ENCODE measurements around the gene USP27X. TPM values are rescaled to one million over a fixed set of nuclear protein-coding genes. Genes with fewer than 3 reads are reported as not detected.

USP27X gene
- 3.6 and 4.1 TPM in 2 replicates for total RNA-seq

DNA sequence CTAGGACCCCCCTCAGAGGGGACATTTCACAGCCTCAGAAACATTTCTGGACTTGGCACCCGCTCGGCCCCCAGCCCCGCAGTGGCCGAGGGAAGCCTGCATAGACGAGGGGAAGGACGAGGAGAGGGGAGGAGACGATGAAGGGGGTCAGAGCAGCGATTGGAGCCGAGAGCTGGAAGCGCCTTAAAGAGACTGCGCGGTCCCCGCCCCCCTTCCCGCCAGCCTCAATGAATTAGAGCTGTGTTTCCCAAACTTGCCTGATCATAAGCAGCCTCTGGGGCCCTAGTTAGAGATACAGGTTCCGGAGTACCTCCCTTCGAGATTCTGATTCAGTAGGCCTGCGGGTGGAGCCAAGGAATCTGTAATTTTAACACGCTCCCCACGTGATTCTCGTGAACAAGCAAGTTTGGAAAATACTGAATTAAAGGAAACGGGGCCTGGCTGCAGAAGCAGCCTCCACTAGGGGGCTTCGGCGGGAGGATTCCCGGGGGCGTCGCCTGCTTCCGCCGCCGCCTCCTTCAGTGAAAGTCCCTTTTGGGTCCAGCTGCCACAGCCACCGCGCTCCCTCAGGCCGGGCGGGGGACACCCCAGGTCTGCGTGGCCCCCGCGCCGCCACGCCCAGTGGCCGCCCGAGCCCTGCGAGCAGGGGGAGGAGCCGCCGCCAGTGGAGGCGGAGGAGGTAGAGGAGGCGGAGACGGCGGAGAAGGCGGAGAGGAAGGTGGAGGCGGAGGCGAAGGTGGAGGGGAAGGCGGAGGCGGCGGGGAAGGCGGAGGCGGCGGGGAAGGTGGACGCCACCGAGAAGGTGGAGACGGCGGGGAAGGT, at the start of gene USP27X:
USP27X (plus strand) TSS at position 651 of the 822 bp plus-strand sequence. CDS start 824 bp downstream, outside the sequence.
- Histone ChIP-seq H3K36me3 (ENCODE audit: insufficient read depth, low read length) (no peaks in the 10 kb centered on the region), H3K4me3 (ENCODE audit: insufficient read depth, low read length) (peak within 1 kb of the TSS; percentile 75), H3K27ac (ENCODE audit: low read depth, low read length) (peak within 1 kb of the TSS; percentile 45), H3K27me3 (ENCODE audit: insufficient read depth, low read length) (no peaks in the 10 kb centered on the region), H3K9me3 (ENCODE audit: low read depth, low read length) (no peaks in the 10 kb centered on the region), H3K4me2 (ENCODE audit: insufficient read depth, low read length) (peak within 1 kb of the TSS; percentile 82), H4K20me1 (ENCODE audit: insufficient read depth, low read length) (no peaks in the 10 kb centered on the region), H2AFZ (ENCODE audit: low read length) (peak within 1 kb of the TSS; percentile 85), H3K4me1 (ENCODE audit: insufficient read depth, low read length) (peaks cover 3% of the 10 kb centered on the region), H3K79me2 (ENCODE audit: insufficient read depth, low read length) (peaks cover 2% of the 10 kb centered on the region)
- DNase-seq (ENCODE audit: insufficient read length, low spot score, missing footprints): peak; percentile 92
- TF ChIP-seq, protein P1, sequence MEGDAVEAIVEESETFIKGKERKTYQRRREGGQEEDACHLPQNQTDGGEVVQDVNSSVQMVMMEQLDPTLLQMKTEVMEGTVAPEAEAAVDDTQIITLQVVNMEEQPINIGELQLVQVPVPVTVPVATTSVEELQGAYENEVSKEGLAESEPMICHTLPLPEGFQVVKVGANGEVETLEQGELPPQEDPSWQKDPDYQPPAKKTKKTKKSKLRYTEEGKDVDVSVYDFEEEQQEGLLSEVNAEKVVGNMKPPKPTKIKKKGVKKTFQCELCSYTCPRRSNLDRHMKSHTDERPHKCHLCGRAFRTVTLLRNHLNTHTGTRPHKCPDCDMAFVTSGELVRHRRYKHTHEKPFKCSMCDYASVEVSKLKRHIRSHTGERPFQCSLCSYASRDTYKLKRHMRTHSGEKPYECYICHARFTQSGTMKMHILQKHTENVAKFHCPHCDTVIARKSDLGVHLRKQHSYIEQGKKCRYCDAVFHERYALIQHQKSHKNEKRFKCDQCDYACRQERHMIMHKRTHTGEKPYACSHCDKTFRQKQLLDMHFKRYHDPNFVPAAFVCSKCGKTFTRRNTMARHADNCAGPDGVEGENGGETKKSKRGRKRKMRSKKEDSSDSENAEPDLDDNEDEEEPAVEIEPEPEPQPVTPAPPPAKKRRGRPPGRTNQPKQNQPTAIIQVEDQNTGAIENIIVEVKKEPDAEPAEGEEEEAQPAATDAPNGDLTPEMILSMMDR (IDR thresholded peaks at IDR 0.05; ENCODE audit: extremely low read depth, low read depth, low read length): peak; percentile 49

DNA sequence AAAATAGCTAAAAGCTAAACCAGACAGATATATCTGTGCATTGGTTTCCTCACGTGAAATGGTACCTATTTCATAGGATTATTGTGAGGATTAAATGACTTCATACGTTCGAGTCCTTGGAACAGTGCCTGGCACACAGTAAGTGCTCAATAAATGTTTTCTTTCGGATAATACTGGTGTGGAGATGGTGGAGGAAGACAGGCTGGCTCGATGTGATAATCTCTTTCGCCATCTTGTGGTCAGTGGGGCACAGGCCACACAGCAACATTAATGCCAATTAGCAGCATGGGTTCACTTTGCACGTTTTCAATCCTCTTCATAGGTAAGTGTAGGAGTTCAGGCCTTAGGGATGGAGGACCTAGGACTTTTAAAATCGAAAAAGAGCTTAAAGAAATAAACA, 40.9 kb upstream of the USP27X start:
- no peak for DNase-seq (ENCODE audit: insufficient read length, low spot score, missing footprints)
- H3K4me1 ChIP-seq (ENCODE audit: insufficient read depth, low read length): no peaks in the 10 kb centered on the region
- TF ChIP-seq, protein P1 (IDR thresholded peaks at IDR 0.05; ENCODE audit: extremely low read depth, low read depth, low read length): peak; percentile 63
- H3K4me2 ChIP-seq (ENCODE audit: insufficient read depth, low read length): no peak overlapping the region
- H3K4me3 ChIP-seq (ENCODE audit: insufficient read depth, low read length): no peak overlapping the region
- H3K79me2 ChIP-seq (ENCODE audit: insufficient read depth, low read length): no peaks in the 10 kb centered on the region
- no peak overlapping the region for H3K27ac ChIP-seq (ENCODE audit: low read depth, low read length)
- H3K9me3 ChIP-seq (ENCODE audit: low read depth, low read length): no peaks in the 10 kb centered on the region
- H4K20me1 ChIP-seq (ENCODE audit: insufficient read depth, low read length): no peaks in the 10 kb centered on the region
- H2AFZ ChIP-seq (ENCODE audit: low read length): no peak overlapping the region
- peaks cover 5% of the 10 kb centered on the region for H3K27me3 ChIP-seq (ENCODE audit: insufficient read depth, low read length)
- H3K36me3 ChIP-seq (ENCODE audit: insufficient read depth, low read length): no peaks in the 10 kb centered on the region

DNA sequence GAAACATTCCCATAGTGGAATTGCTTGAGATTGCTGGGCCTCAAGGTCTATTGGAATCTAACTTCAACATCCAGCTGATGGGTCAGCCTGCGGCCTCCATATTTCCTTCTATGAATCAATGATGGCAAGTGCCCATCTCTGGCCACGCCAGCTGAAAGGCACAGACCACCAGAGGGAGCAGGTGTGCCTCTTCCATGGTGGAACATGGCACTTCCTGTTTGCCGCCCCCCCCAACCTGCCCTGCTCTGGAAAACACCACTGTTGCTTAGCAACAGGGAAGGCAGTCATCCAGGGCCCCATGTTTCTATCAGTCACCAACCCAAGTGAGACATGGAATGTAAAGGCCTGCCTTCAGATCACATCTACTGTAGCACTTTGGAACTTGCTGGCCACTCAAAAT, 38.6 kb upstream of the USP27X start:
- TF ChIP-seq, protein P1 (IDR thresholded peaks at IDR 0.05; ENCODE audit: extremely low read depth, low read depth, low read length): peak; percentile 47

DNA sequence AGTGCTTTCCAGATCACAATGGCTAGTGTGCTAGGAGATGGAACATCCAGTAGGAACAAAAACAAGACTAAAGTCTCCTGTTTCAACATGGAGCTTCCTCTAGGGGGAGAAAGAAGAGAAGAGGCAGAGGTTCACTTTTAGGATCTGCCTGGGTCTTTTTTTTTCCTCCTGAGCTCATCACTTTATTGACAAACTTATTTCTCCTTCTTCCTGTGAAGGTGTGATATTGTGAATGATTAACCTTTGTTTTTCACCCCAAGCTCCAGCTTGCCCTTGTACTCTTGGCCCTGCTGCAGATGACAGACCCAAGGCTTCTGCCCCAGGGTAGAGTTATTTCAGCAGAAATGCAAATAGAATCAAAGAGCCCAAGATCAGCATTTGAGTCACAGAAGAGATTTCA, 36.7 kb upstream of the USP27X start:
- H3K36me3 ChIP-seq (ENCODE audit: insufficient read depth, low read length): no peaks in the 10 kb centered on the region
- no peak overlapping the region for H3K27ac ChIP-seq (ENCODE audit: low read depth, low read length)
- no peak for DNase-seq (ENCODE audit: insufficient read length, low spot score, missing footprints)
- no peaks in the 10 kb centered on the region for H4K20me1 ChIP-seq (ENCODE audit: insufficient read depth, low read length)
- no peak overlapping the region for H3K4me2 ChIP-seq (ENCODE audit: insufficient read depth, low read length)
- no peaks in the 10 kb centered on the region for H3K9me3 ChIP-seq (ENCODE audit: low read depth, low read length)
- no peak overlapping the region for H2AFZ ChIP-seq (ENCODE audit: low read length)
- no peaks in the 10 kb centered on the region for H3K4me1 ChIP-seq (ENCODE audit: insufficient read depth, low read length)
- no peak overlapping the region for H3K4me3 ChIP-seq (ENCODE audit: insufficient read depth, low read length)
- TF ChIP-seq, protein P1 (IDR thresholded peaks at IDR 0.05; ENCODE audit: extremely low read depth, low read depth, low read length): no peak
- H3K79me2 ChIP-seq (ENCODE audit: insufficient read depth, low read length): no peaks in the 10 kb centered on the region
- peaks cover 7% of the 10 kb centered on the region for H3K27me3 ChIP-seq (ENCODE audit: insufficient read depth, low read length)

More for the DNA sequence above, 38.6 kb upstream of the USP27X start:
- no peaks in the 10 kb centered on the region for H3K79me2 ChIP-seq (ENCODE audit: insufficient read depth, low read length)
- no peaks in the 10 kb centered on the region for H3K9me3 ChIP-seq (ENCODE audit: low read depth, low read length)
- DNase-seq (ENCODE audit: insufficient read length, low spot score, missing footprints): no peak
- no peaks in the 10 kb centered on the region for H3K4me1 ChIP-seq (ENCODE audit: insufficient read depth, low read length)
- H3K27ac ChIP-seq (ENCODE audit: low read depth, low read length): no peak overlapping the region
- H3K4me2 ChIP-seq (ENCODE audit: insufficient read depth, low read length): no peak overlapping the region
- H3K27me3 ChIP-seq (ENCODE audit: insufficient read depth, low read length): peaks cover 3% of the 10 kb centered on the region
- no peaks in the 10 kb centered on the region for H3K36me3 ChIP-seq (ENCODE audit: insufficient read depth, low read length)
- H2AFZ ChIP-seq (ENCODE audit: low read length): no peak overlapping the region
- H3K4me3 ChIP-seq (ENCODE audit: insufficient read depth, low read length): no peak overlapping the region
- H4K20me1 ChIP-seq (ENCODE audit: insufficient read depth, low read length): no peaks in the 10 kb centered on the region

Data from osteoblast (primary cell).